HEK293 (cell line): ENCODE data around the gene DPP6.

Source experiments
- CTCF ChIA-PET: fragments of 350-600 bp; formaldehyde crosslinking; extraction: SDS; loops from one replicate; lab custom pipeline; 2021; ENCODE audit warnings: antibody characterized with exemption; lab: Yijun Ruan, JAX
- POLR2A ChIA-PET: fragments of 300-600 bp; formaldehyde crosslinking; extraction: SDS; loops from one replicate; lab custom pipeline; 2020; ENCODE audit warnings: antibody characterized with exemption, inconsistent platforms; lab: Yijun Ruan, JAX
- H3K27ac ChIP-seq: fragments of 200-500 bp; sonication (Bioruptor generic); 2 replicates; pipeline ENCODE4 v1.5.1; 2014; ENCODE audit warnings: low read depth, low read length, control low read depth, inconsistent platforms; ENCODE audit errors: extremely low read depth
- H3K36me3 ChIP-seq, 2 experiments: fragments of 200-500 bp in 1 of 2; sonication (Bioruptor generic) in 1 of 2; 1 replicate in 1 of 2; 2 replicates in 1 of 2; pipeline ENCODE4 v1.5.1; 2014 to 2017; ENCODE audit warnings: inconsistent platforms in 2 of 2, low read length in 2 of 2; ENCODE audit not compliant: control insufficient read depth in 2 of 2, insufficient read depth in 1 of 2
- H3K4me1 ChIP-seq: fragments of 200-500 bp; sonication (Bioruptor generic); 2 replicates; pipeline ENCODE4 v1.5.1; 2014; ENCODE audit warnings: mild to moderate bottlenecking, low read length, inconsistent platforms; ENCODE audit not compliant: control insufficient read depth, insufficient read depth
- H3K4me3 ChIP-seq: 2 replicates; pipeline ENCODE4 v1.5.1; 2011; ENCODE audit warnings: low read depth, mild to moderate bottlenecking, control low read depth, low read length, moderate library complexity
- H3K9me3 ChIP-seq: fragments of 200-500 bp; sonication (Bioruptor generic); 2 replicates; pipeline ENCODE4 v1.5.1; 2014; ENCODE audit warnings: low read depth, low read length, inconsistent platforms; ENCODE audit not compliant: control insufficient read depth, insufficient read depth
- CTCF ChIP-seq: fragments of 450-650 bp; formaldehyde crosslinking; IDR thresholded peaks from 2 replicates; pipeline ENCODE4 v1.5.1; 2016; ENCODE audit warnings: missing biosample characterization, missing genetic modification characterization
- GFI1B ChIP-seq: fragments of 450-650 bp; formaldehyde crosslinking; IDR thresholded peaks from 2 replicates; pipeline ENCODE4 v1.5.1; 2016; ENCODE audit warnings: missing biosample characterization, missing genetic modification characterization
- GLIS2 ChIP-seq: fragments of 450-650 bp; formaldehyde crosslinking; IDR thresholded peaks from 2 replicates; pipeline ENCODE4 v1.5.1; 2016; ENCODE audit warnings: missing biosample characterization, missing genetic modification characterization
- HOXD13 ChIP-seq: sonication (generic); formaldehyde crosslinking; IDR thresholded peaks from 2 replicates; pipeline ENCODE4 v1.8.0; 2022; ENCODE audit warnings: missing genetic modification reagents, borderline replicate concordance
- KLF17 ChIP-seq: fragments of 450-650 bp; formaldehyde crosslinking; IDR thresholded peaks from 2 replicates; pipeline ENCODE4 v1.5.1; 2016; ENCODE audit warnings: missing biosample characterization, missing genetic modification characterization
- SP7 ChIP-seq: fragments of 450-650 bp; formaldehyde crosslinking; IDR thresholded peaks from 2 replicates; pipeline ENCODE4 v1.5.1; 2016; ENCODE audit warnings: missing biosample characterization, missing genetic modification characterization
- TSHZ1 ChIP-seq: fragments of 450-650 bp; formaldehyde crosslinking; IDR thresholded peaks from 2 replicates; pipeline ENCODE4 v1.5.1; 2016; ENCODE audit warnings: missing biosample characterization, missing genetic modification characterization, borderline replicate concordance
- ZBTB44 ChIP-seq: fragments of 450-650 bp; IDR thresholded peaks from 2 replicates; pipeline ENCODE4 v1.5.1; 2018; ENCODE audit warnings: missing biosample characterization, mild to moderate bottlenecking, missing genetic modification characterization
- ZBTB48 ChIP-seq: fragments of 450-650 bp; formaldehyde crosslinking; IDR thresholded peaks from 2 replicates; pipeline ENCODE4 v1.5.1; 2016; ENCODE audit warnings: missing biosample characterization, missing genetic modification characterization
- ZBTB6 ChIP-seq: fragments of 450-650 bp; formaldehyde crosslinking; IDR thresholded peaks from 2 replicates; pipeline ENCODE4 v1.5.1; 2017; ENCODE audit warnings: missing biosample characterization, missing genetic modification characterization
- ZNF169 ChIP-seq: fragments of 450-650 bp; formaldehyde crosslinking; IDR thresholded peaks from 2 replicates; pipeline ENCODE4 v1.5.1; 2016; ENCODE audit warnings: missing biosample characterization, missing genetic modification characterization
- ZNF48 ChIP-seq: fragments of 450-650 bp; formaldehyde crosslinking; IDR thresholded peaks from 2 replicates; pipeline ENCODE4 v1.5.1; 2016; ENCODE audit warnings: missing biosample characterization, missing genetic modification characterization
- ZNF513 ChIP-seq: fragments of 450-650 bp; IDR thresholded peaks from 2 replicates; pipeline ENCODE4 v1.5.1; 2018; ENCODE audit warnings: missing biosample characterization, missing genetic modification characterization
- ZNF555 ChIP-seq: fragments of 450-650 bp; formaldehyde crosslinking; conservative IDR thresholded peaks from 2 replicates; pipeline ENCODE4 v1.5.1; 2017; ENCODE audit warnings: missing biosample characterization, mild to moderate bottlenecking, missing genetic modification characterization, inconsistent platforms
- ZNF560 ChIP-seq: fragments of 450-650 bp; formaldehyde crosslinking; IDR thresholded peaks from 2 replicates; pipeline ENCODE4 v1.5.1; 2017; ENCODE audit warnings: missing biosample characterization, missing genetic modification characterization, borderline replicate concordance
- ZNF561 ChIP-seq: fragments of 450-650 bp; IDR thresholded peaks from 2 replicates; pipeline ENCODE4 v1.5.1; 2018; ENCODE audit warnings: missing biosample characterization, missing genetic modification characterization, borderline replicate concordance
- TF ChIP-seq, protein P1 (sequence below): fragments of 450-650 bp; formaldehyde crosslinking; IDR thresholded peaks from 2 replicates; pipeline ENCODE4 v1.5.1; 2016; ENCODE audit warnings: missing biosample characterization, missing genetic modification characterization, low read depth
- TF ChIP-seq, protein P2 (sequence below): fragments of 450-650 bp; formaldehyde crosslinking; IDR thresholded peaks from 2 replicates; pipeline ENCODE4 v1.5.1; 2016; ENCODE audit warnings: missing biosample characterization, missing genetic modification characterization
- TF ChIP-seq, protein P3 (sequence below): fragments of 450-650 bp; formaldehyde crosslinking; IDR thresholded peaks from 2 replicates; pipeline ENCODE4 v1.5.1; 2016; ENCODE audit warnings: missing biosample characterization, missing genetic modification characterization

DPP6 gene

DNA sequence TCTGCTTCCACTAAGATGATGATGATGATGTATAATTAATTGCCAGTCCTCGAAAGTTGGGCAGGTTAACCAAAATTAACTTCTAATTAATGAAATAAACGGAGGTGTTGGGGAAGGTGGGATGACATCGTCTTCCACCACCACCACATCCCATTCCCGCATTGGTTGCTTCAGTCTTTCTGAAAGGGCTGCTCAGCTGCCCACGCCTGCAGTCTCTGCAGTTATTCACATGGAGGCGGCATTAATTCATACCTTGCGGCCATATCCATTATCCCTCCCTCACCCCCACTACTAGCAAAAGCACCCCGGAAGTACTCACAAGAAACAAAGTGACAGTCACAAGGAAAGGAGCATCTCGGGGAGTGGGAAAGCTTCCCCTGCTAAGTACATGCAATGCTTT lies 387.9 kb downstream of the DPP6 start:
- ChIA-PET POLR2A (no interaction called here), CTCF (interaction anchor here (0.6 kb wide), 1 partner anchor 179 kb away, joined by 8 read pairs; no protein-coding TSS in a partner anchor)
- Histone ChIP-seq H3K4me3 (no peak overlapping the region), H3K4me1 (no peaks in the 10 kb centered on the region), H3K9me3 (no peaks in the 10 kb centered on the region), H3K27ac (no peak overlapping the region), H3K36me3 (no peaks in the 10 kb centered on the region)
- TF ChIP-seq, protein P1, sequence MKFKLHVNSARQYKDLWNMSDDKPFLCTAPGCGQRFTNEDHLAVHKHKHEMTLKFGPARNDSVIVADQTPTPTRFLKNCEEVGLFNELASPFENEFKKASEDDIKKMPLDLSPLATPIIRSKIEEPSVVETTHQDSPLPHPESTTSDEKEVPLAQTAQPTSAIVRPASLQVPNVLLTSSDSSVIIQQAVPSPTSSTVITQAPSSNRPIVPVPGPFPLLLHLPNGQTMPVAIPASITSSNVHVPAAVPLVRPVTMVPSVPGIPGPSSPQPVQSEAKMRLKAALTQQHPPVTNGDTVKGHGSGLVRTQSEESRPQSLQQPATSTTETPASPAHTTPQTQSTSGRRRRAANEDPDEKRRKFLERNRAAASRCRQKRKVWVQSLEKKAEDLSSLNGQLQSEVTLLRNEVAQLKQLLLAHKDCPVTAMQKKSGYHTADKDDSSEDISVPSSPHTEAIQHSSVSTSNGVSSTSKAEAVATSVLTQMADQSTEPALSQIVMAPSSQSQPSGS (tag by site-specific recombination): no peak
- no peak for TF ChIP-seq ZNF513
- TF ChIP-seq CTCF (tag by site-specific recombination): no peak
- TF ChIP-seq ZNF561 (tag by site-specific recombination): no peak
- no peak for TF ChIP-seq ZNF169 (tag by site-specific recombination)
- TF ChIP-seq, protein P2, sequence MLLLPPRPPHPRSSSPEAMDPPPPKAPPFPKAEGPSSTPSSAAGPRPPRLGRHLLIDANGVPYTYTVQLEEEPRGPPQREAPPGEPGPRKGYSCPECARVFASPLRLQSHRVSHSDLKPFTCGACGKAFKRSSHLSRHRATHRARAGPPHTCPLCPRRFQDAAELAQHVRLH (tag by site-specific recombination): no peak
- TF ChIP-seq ZBTB48 (tag by site-specific recombination): no peak
- TF ChIP-seq HOXD13 (CRISPR knock-in tag): no peak
- no peak for TF ChIP-seq ZBTB6 (tag by site-specific recombination)
- TF ChIP-seq SP7 (tag by site-specific recombination): no peak
- TF ChIP-seq GLIS2 (tag by site-specific recombination): no peak

GRCh38 chr7:154440651-154441050 lies 388.5 kb downstream of the DPP6 start:
- no peaks in the 10 kb centered on the region for H3K9me3 ChIP-seq
- no peak overlapping the region for H3K27ac ChIP-seq
- ChIA-PET POLR2A (no interaction called here), CTCF (no interaction called here)
- H3K4me3 ChIP-seq: no peak overlapping the region
- no peaks in the 10 kb centered on the region for H3K36me3 ChIP-seq
- H3K4me1 ChIP-seq: no peaks in the 10 kb centered on the region
- no peak for TF ChIP-seq ZNF48 (tag by site-specific recombination)
- TF ChIP-seq KLF17 (tag by site-specific recombination): no peak
- no peak for TF ChIP-seq ZNF560 (tag by site-specific recombination)
- TF ChIP-seq ZNF555 (tag by site-specific recombination): no peak
- no peak for TF ChIP-seq ZNF169 (tag by site-specific recombination)
- TF ChIP-seq ZBTB44 (tag by site-specific recombination): no peak
- no peak for TF ChIP-seq TSHZ1
- TF ChIP-seq, protein P3, sequence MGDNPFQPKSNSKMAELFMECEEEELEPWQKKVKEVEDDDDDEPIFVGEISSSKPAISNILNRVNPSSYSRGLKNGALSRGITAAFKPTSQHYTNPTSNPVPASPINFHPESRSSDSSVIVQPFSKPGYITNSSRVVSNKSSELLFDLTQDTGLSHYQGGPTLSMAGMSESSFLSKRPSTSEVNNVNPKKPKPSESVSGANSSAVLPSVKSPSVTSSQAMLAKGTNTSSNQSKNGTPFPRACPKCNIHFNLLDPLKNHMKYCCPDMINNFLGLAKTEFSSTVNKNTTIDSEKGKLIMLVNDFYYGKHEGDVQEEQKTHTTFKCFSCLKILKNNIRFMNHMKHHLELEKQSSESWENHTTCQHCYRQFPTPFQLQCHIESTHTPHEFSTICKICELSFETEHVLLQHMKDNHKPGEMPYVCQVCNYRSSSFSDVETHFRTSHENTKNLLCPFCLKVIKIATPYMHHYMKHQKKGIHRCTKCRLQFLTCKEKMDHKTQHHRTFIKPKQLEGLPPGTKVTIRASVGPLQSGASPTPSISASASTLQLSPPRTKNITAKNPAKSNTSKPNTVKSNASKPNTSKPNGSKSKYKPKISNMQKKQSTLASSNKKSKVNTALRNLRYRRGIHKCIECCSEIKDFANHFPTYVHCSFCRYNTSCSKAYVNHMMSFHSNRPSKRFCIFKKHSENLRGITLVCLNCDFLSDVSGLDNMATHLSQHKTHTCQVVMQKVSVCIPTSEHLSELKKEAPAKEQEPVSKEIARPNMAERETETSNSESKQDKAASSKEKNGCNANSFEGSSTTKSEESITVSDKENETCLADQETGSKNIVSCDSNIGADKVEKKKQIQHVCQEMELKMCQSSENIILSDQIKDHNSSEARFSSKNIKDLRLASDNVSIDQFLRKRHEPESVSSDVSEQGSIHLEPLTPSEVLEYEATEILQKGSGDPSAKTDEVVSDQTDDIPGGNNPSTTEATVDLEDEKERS (tag by site-specific recombination): no peak
- no peak for TF ChIP-seq GFI1B (tag by site-specific recombination)
